HG03469 (cell line): ENCODE results near the gene CHAMP1.
"Not testable (repeated sequence)": the region's sequence is repeated elsewhere in the genome, so short reads cannot be mapped to it uniquely, and the experiment has no call there.

Experiments used
- ATAC-seq: cut with Tn5 transposase; IDR thresholded peaks from one replicate; pipeline ENCODE4 v1.9.1; 2021; ENCODE audit warnings: mild to moderate bottlenecking, moderate library complexity, moderate number of reproducible peaks; ENCODE audit not compliant: unreplicated experiment

CHAMP1 gene

GRCh38 chr13:114333881-114334280, 19.6 kb downstream of the CHAMP1 start:
- ATAC-seq: not testable (repeated sequence)

- ATAC-seq: no peak
Measured at GRCh38 chr13:114334305-114335053, 20.2 kb downstream of the CHAMP1 start.

GRCh38 chr13:114336457-114336856, 22.2 kb downstream of the CHAMP1 start:
- ATAC-seq: not testable (repeated sequence)

GRCh38 chr13:114338959-114339358, 24.7 kb downstream of the CHAMP1 start:
- ATAC-seq: no peak

GRCh38 chr13:114339857-114340534, 25.7 kb downstream of the CHAMP1 start:
- ATAC-seq: no peak

- no peak for ATAC-seq
Measured at GRCh38 chr13:114341003-114341777, 26.9 kb downstream of the CHAMP1 start.

- ATAC-seq: not testable (repeated sequence)
Measured at GRCh38 chr13:114347256-114347655, 33.0 kb downstream of the CHAMP1 start.

- ATAC-seq: not testable (repeated sequence)
Measured at GRCh38 chr13:114352763-114353162, 38.5 kb downstream of the CHAMP1 start.

- not testable (repeated sequence) for ATAC-seq
Measured at GRCh38 chr13:114353382-114353781, 39.1 kb downstream of the CHAMP1 start.
